ENCODE measurements around the gene TSPAN9.
"Not testable (repeated sequence)": the region's sequence is repeated elsewhere in the genome, so short reads cannot be mapped to it uniquely, and the experiment has no call there.

TSPAN9 gene

DNA sequence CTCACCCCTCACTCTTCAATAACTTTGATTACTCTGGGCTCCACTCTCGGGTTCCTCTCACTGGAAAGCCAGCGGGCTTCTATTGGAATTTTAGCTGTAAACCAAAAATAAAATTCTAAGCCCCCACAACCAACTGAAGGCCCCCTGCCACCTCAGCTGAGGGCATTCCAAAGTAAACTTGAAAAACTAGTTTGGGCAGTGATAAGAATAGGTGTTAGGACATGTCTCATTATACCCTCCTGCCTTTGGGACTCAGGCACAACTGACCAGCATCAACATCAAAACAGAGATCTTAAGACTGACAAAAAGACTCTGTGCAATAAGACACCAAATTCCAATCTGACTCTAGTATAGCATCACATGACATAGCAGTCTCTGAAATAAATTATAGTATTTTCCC lies 11.9 kb upstream of the TSPAN9 start:
- Mint-ChIP-seq H3K27ac (no peak overlapping the region), H3K27me3 (ENCODE audit: low read depth) (peaks cover 28% of the 10 kb centered on the region), H3K4me3 (no peak overlapping the region)

DNA sequence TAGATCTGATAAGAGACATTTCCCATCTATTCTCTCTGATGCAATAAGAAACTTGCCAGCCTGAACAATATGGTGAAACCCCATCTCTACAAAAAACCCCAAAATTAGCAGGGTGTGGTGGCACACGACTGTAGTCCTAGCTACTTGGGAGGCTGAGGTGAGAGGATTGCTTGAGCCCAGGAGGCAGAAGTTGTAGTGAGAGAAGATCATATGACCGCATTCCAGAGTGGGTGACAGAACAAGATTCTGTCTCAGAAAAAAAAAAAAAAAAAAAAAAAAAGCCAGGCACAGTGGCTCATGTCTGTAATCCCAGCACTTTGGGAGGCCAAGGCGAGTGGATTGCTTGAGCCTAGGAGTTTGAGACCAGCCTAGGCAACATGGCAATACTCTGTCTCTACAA lies 11.3 kb upstream of the TSPAN9 start:
- H3K4me1 Mint-ChIP-seq = peaks cover 14% of the 10 kb centered on the region
- H3K9me3 Mint-ChIP-seq = peaks cover 11% of the 10 kb centered on the region
- H3K27ac Mint-ChIP-seq; H3K4me3 Mint-ChIP-seq; H3K36me3 Mint-ChIP-seq (ENCODE audit: low read depth): not testable (repeated sequence)
- peaks cover 26% of the 10 kb centered on the region for H3K27me3 Mint-ChIP-seq (ENCODE audit: low read depth)

More for the DNA sequence above, 11.9 kb upstream of the TSPAN9 start:
- H3K36me3 Mint-ChIP-seq (ENCODE audit: low read depth) = no peaks in the 10 kb centered on the region
- peaks cover 11% of the 10 kb centered on the region for H3K9me3 Mint-ChIP-seq
- TF ChIP-seq, protein P1, sequence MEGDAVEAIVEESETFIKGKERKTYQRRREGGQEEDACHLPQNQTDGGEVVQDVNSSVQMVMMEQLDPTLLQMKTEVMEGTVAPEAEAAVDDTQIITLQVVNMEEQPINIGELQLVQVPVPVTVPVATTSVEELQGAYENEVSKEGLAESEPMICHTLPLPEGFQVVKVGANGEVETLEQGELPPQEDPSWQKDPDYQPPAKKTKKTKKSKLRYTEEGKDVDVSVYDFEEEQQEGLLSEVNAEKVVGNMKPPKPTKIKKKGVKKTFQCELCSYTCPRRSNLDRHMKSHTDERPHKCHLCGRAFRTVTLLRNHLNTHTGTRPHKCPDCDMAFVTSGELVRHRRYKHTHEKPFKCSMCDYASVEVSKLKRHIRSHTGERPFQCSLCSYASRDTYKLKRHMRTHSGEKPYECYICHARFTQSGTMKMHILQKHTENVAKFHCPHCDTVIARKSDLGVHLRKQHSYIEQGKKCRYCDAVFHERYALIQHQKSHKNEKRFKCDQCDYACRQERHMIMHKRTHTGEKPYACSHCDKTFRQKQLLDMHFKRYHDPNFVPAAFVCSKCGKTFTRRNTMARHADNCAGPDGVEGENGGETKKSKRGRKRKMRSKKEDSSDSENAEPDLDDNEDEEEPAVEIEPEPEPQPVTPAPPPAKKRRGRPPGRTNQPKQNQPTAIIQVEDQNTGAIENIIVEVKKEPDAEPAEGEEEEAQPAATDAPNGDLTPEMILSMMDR (IDR thresholded peaks at IDR 0.05; ENCODE audit: unreplicated experiment in 3 of 3) = no peak
- H3K4me1 Mint-ChIP-seq = peaks cover 14% of the 10 kb centered on the region

DNA sequence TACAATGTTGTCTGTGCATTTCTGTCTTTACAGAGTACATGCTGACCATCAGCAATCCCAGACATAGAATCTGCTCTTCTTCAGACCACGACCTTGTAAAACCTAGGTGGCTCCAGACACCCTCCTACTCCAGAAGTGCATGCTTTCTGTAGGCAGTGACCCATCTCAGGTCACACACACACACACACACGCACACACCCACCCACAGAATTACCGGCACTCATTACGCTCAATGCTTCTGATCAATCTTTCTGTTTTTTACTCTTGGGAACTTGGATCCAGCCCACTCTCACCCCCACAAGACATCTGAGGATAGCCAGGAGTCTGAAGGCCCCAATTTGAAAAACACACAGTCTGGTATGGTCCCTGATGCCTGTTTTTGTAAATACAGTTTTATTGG lies 7.5 kb upstream of the TSPAN9 start:
- Mint-ChIP-seq H3K9me3 (peaks cover 4% of the 10 kb centered on the region), H3K4me3 (no peak overlapping the region), H3K4me1 (peaks cover 21% of the 10 kb centered on the region), H3K36me3 (ENCODE audit: low read depth) (no peaks in the 10 kb centered on the region), H3K27ac (no peak overlapping the region), H3K27me3 (ENCODE audit: low read depth) (peaks cover 30% of the 10 kb centered on the region)
- TF ChIP-seq, protein P1 (IDR thresholded peaks at IDR 0.05; ENCODE audit: unreplicated experiment in 3 of 3) = no peak

DNA sequence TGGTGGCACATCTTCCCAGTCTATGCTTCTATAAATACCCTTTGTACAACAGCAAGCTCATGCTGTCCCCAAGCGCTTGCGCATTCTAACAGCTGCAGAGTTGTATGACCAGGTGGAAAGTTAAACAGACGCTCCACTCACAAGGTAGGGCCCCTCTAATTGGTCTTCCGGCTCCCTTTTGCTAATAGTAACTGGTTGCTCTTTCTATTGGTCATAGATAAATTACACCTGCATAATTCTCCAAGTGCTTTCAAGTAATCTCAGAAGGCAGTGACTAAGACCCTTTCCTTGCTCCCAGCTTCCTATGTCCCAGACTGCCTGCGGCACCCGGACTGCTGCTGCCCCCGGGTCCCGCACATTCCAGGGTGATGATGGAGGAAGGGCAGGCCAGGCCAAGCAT lies 6.1 kb upstream of the TSPAN9 start:
- peaks cover 21% of the 10 kb centered on the region for H3K4me1 Mint-ChIP-seq
- H3K27ac Mint-ChIP-seq = peak overlapping the region in 2 of 3 experiments; percentile 5 to 6
- no peaks in the 10 kb centered on the region for H3K36me3 Mint-ChIP-seq (ENCODE audit: low read depth)
- peaks cover 30% of the 10 kb centered on the region for H3K27me3 Mint-ChIP-seq (ENCODE audit: low read depth)
- TF ChIP-seq, protein P1 (IDR thresholded peaks at IDR 0.05; ENCODE audit: unreplicated experiment in 3 of 3) = no peak
- no peak overlapping the region for H3K4me3 Mint-ChIP-seq
- no peaks in the 10 kb centered on the region for H3K9me3 Mint-ChIP-seq

DNA sequence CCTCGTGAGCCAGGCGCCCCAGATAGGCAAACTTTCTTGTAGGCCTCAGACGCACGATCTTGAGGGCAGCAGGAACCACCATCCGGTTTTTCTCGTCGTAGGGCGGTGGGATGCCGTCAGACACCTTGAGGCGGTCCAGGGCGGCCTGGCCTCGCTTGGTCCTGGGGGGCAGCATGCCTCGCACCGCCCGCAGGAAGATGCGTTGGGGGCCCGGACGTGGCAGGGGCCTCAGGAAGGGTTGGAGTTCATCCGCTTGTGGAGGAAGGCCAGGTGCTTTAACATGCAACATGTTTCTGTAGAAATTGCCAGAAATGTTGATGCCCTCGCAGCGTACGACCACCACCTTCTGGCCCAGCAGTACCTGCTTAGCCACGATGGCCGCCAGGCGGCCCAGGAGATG lies 5.5 kb upstream of the TSPAN9 start:
- Mint-ChIP-seq H3K27me3 (ENCODE audit: low read depth) (peaks cover 25% of the 10 kb centered on the region), H3K4me3 (no peak overlapping the region), H3K36me3 (ENCODE audit: low read depth) (no peaks in the 10 kb centered on the region), H3K9me3 (no peaks in the 10 kb centered on the region), H3K4me1 (peaks cover 21% of the 10 kb centered on the region), H3K27ac (no peak overlapping the region)
- TF ChIP-seq, protein P1 (IDR thresholded peaks at IDR 0.05; ENCODE audit: unreplicated experiment in 3 of 3) = no peak

DNA sequence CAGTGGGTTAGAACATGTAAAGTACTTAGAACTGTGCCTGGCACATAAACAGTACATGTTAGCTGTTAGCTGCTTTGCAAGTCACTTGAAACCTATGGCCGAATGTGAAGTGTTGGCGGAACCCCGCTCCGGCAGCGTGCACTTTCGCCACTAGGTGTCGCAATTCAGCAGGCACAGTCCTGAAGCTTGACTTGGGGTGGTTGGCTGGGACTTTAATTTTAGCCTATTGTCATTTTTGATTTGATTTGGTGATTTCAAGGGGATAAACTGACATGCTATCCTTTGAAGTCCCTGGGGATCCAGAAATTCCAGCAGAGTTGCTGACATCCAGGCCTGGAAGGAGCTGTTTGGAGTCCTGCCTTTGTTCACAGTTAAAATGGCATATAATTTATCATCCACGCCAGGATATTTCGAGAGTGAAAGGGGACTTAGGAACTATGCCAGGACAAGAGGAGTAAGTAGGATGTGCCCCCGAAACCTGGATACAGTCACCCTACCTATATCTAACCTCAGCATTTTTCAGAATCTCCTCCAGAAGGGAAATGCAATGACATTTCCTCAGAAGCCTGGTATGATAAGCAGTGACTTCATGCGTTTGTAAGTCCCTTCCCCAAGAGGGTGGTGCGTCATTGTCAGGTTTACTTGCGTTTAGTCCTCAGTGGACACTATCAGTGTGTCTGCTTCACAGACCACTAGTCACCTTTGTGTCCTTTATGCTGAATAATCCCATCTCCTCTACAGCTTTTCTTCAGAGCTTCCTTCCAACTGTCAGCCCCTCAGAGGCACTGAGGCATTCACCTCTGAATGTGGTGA lies 3.5 kb upstream of the TSPAN9 start:
- H3K36me3 Mint-ChIP-seq (ENCODE audit: low read depth) = no peaks in the 10 kb centered on the region
- H3K9me3 Mint-ChIP-seq = no peaks in the 10 kb centered on the region

More for the DNA sequence above, 3.5 kb upstream of the TSPAN9 start:
- H3K27ac Mint-ChIP-seq = peak overlapping the region; percentile 43 to 73 (median 55)
- H3K4me1 Mint-ChIP-seq = peaks cover 30% of the 10 kb centered on the region
- TF ChIP-seq, protein P1 (IDR thresholded peaks at IDR 0.05; ENCODE audit: unreplicated experiment in 3 of 3) = peak; percentile 97 to 99 (median 98)
- peak overlapping the region; percentile 65 to 81 (median 77) for H3K4me3 Mint-ChIP-seq
- H3K27me3 Mint-ChIP-seq (ENCODE audit: low read depth) = peaks cover 17% of the 10 kb centered on the region
